Sigmoid colon (tissue), 7 donors: ENCODE data around the gene MEDAG. TPM values are rescaled to one million over a fixed set of nuclear protein-coding genes. Genes with fewer than 3 reads are reported as not detected.

ENCODE experiments used
- DNase-seq: peaks from one replicate; pipeline ENCODE4 v3.0.0-alpha.2; 2019
- H3K27ac ChIP-seq, 4 donors: fragments of 200-600 bp; sonication (generic); one replicate each; pipeline ENCODE4 v1.5.1; 2016 to 2019; ENCODE audit warnings: mild to moderate bottlenecking in 1 of 4
- H3K27me3 ChIP-seq, 3 donors: fragments of 200-600 bp; sonication (generic); one replicate each; pipeline ENCODE4 v1.5.1; 2019; ENCODE audit warnings: mild to moderate bottlenecking in 1 of 3
- H3K36me3 ChIP-seq, 4 donors: fragments of 200-600 bp; sonication (generic); one replicate each; pipeline ENCODE4 v1.5.1; 2016 to 2019
- H3K4me1 ChIP-seq, 4 donors: fragments of 200-600 bp; sonication (generic); one replicate each; pipeline ENCODE4 v1.5.1; 2017 to 2019
- H3K4me3 ChIP-seq, 4 donors: fragments of 200-600 bp; sonication (generic); one replicate each; pipeline ENCODE4 v1.5.1; 2017 to 2019; ENCODE audit warnings: mild to moderate bottlenecking in 2 of 4, moderate library complexity in 1 of 4
- H3K9me3 ChIP-seq, 4 donors: fragments of 200-600 bp in 3 of 4; sonication (generic) in 3 of 4; one replicate each; pipeline versions ENCODE4 v1.5.1 to v1.6.1; 2013 to 2019
- EP300 ChIP-seq, 4 donors: sonication (generic); formaldehyde crosslinking; IDR thresholded peaks; one replicate each; pipeline ENCODE4 v1.6.1; 2017; ENCODE audit warnings: antibody characterized with exemption in 4 of 4
- POLR2A ChIP-seq, 2 donors: fragments of 450-650 bp; IDR thresholded peaks; one replicate each; pipeline ENCODE4 v1.6.1; 2016; ENCODE audit warnings: antibody characterized with exemption in 2 of 2, mild to moderate bottlenecking in 2 of 2, moderate library complexity in 2 of 2
- POLR2AphosphoS5 ChIP-seq, 4 donors: sonication (generic); formaldehyde crosslinking; IDR thresholded peaks; one replicate each; pipeline ENCODE4 v1.6.1; 2017; ENCODE audit warnings: antibody characterized with exemption in 4 of 4
- WGBS, 2 donors: extraction: QIAGEN DNeasy Blood & Tissue Kit; methylation state at CpG; one replicate each; pipeline ENCODE4 v1.1.7; 2013; 5-methylcytosine and 5-hydroxymethylcytosine counted together
- intact Hi-C: fragments of 100-400 bp; cut with DNase I; formaldehyde crosslinking; loops from one replicate; pipeline ENCODE4 v1.15.1; 2023
- polyA plus RNA-seq, 3 donors: library from polyadenylated mRNA; stranded (reverse); fragments of 200-250 nt; gene quantifications; one replicate each; pipeline ENCODE4 v1.2.3, GENCODE V29; 2013
- total RNA-seq, 4 donors: library from RNA; depleted of rRNA; stranded (reverse); fragments of >200 nt; gene quantifications; one replicate each; pipeline ENCODE4 v1.1.0, GENCODE V29; 2016
- TF ChIP-seq, protein P1 (sequence below), 4 experiments: fragments of 450-650 bp in 3 of 4; fragments of 200-600 bp in 1 of 4; IDR thresholded peaks; one replicate each; pipeline ENCODE4 v1.5.1; 2016 to 2019; ENCODE audit warnings: antibody characterized with exemption in 4 of 4, mild to moderate bottlenecking in 3 of 4, moderate library complexity in 2 of 4
- donor health status: healthy with polysubstance abuse.
- donor health status: Bipolar disorder and iron deficiency.
- donor health status: healthy.

Gene MEDAG
- total and polyA plus RNA-seq, 7 donors: 1.4 to 42.1 (median 16.3) TPM

DNA sequence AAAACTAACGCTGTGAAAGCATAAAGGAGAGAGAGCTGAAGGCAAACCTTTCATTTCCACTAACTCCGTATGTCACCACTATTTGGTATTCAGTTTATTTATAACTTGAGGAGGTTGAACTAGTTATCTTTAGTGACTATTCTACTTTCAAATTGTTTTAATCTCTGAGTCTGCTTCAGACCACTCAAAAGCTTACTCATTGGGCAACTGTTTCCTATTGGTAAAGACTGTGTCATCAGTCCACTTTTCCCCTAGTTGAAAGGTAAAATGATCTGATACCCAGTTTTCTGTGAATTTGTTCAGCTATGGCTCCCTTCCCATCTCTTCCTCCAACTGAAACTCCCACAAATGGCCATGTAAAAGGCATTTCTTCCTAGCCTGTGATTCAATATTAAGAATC, 65.5 kb downstream of the MEDAG start:
- intact Hi-C loops: no loop called here
- H3K27ac ChIP-seq: no peak overlapping the region
- H3K4me3 ChIP-seq: no peak overlapping the region
- TF ChIP-seq EP300 (IDR thresholded peaks at IDR 0.05) (no peak), POLR2A (IDR thresholded peaks at IDR 0.05) (no peak), POLR2AphosphoS5 (IDR thresholded peaks at IDR 0.05) (no peak)
- TF ChIP-seq, protein P1, sequence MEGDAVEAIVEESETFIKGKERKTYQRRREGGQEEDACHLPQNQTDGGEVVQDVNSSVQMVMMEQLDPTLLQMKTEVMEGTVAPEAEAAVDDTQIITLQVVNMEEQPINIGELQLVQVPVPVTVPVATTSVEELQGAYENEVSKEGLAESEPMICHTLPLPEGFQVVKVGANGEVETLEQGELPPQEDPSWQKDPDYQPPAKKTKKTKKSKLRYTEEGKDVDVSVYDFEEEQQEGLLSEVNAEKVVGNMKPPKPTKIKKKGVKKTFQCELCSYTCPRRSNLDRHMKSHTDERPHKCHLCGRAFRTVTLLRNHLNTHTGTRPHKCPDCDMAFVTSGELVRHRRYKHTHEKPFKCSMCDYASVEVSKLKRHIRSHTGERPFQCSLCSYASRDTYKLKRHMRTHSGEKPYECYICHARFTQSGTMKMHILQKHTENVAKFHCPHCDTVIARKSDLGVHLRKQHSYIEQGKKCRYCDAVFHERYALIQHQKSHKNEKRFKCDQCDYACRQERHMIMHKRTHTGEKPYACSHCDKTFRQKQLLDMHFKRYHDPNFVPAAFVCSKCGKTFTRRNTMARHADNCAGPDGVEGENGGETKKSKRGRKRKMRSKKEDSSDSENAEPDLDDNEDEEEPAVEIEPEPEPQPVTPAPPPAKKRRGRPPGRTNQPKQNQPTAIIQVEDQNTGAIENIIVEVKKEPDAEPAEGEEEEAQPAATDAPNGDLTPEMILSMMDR (IDR thresholded peaks at IDR 0.05): no peak
- no peak for DNase-seq
- no peaks in the 10 kb centered on the region for H3K9me3 ChIP-seq
- WGBS, 2 donors: 80 to 87% methylated on average over 2 of the region's 2 CpGs
- H3K4me1 ChIP-seq: peaks cover 0 to 18% (median 8%) of the 10 kb centered on the region in 4 donors
- no peaks in the 10 kb centered on the region for H3K27me3 ChIP-seq
- no peaks in the 10 kb centered on the region for H3K36me3 ChIP-seq

DNA sequence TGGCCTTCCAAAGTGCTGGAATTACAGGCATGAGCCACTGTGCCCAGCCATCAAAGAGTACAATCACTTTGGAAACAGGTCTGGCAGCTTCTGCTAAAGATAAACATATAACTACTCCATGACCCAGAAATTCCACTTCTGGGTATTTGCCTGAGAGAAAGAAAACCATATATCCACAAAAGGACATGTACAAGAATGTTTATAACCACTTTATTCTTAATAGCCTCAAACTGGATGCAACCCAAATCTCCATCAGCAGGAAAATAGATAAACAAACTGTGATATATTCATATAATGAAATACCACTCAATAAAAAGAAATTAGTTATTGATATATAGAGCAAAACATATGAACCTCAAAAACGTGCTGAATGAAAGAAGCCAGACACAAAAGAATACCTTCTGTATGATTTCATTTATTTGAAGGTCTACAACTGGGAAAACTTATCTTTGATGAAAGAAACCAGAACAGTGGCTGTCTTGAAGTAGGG, 66.9 kb downstream of the MEDAG start:
- intact Hi-C loops: no loop called here

DNA sequence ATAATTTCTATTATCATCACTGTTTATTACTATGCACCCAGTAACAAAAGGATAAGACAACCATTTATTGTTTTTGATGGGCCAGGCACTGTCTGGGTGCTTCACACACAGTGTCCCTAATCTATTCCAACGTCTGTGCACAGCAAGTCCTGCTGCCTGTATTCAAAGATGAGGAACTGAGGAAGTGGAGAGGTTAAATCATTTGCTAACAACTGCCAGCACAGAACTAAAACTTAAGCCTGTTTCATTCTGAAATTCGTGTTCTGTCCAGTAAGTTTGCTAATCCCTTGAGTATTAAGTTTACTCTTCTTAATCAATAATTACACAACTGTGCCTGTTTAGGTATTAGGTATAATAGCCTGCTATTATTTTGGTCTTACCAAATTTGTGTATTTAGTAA, 68.3 kb downstream of the MEDAG start:
- Histone ChIP-seq H3K4me1 (peaks cover 0 to 21% (median 10%) of the 10 kb centered on the region in 4 donors), H3K27me3 (no peaks in the 10 kb centered on the region), H3K4me3 (no peak overlapping the region), H3K36me3 (no peaks in the 10 kb centered on the region), H3K27ac (peak overlapping the region in 2 of 4 donors; percentile 15 to 66), H3K9me3 (no peaks in the 10 kb centered on the region)
- no peak for DNase-seq
- 30 to 33% methylated on average over 2 of the region's 2 CpGs for WGBS, 2 donors
- TF ChIP-seq POLR2A (IDR thresholded peaks at IDR 0.05): no peak
- no peak for TF ChIP-seq EP300 (IDR thresholded peaks at IDR 0.05)
- TF ChIP-seq, protein P1 (IDR thresholded peaks at IDR 0.05): no peak
- TF ChIP-seq POLR2AphosphoS5 (IDR thresholded peaks at IDR 0.05): no peak
- intact Hi-C loops: no loop called here

More for the DNA sequence above, 66.9 kb downstream of the MEDAG start:
- H3K27me3 ChIP-seq: no peaks in the 10 kb centered on the region
- H3K4me1 ChIP-seq: peaks cover 0 to 18% (median 10%) of the 10 kb centered on the region in 4 donors
- DNase-seq: no peak
- no peak overlapping the region for H3K4me3 ChIP-seq
- 0 to 21% methylated on average over 1 of the region's 1 CpG for WGBS, 2 donors
- no peak for TF ChIP-seq POLR2A (IDR thresholded peaks at IDR 0.05)
- peak in 1 of 4 donors; percentile 33 for TF ChIP-seq POLR2AphosphoS5 (IDR thresholded peaks at IDR 0.05)
- no peak for TF ChIP-seq EP300 (IDR thresholded peaks at IDR 0.05)
- TF ChIP-seq, protein P1 (IDR thresholded peaks at IDR 0.05): no peak
- no peaks in the 10 kb centered on the region for H3K36me3 ChIP-seq
- peak overlapping the region in 3 of 4 donors; percentile 37 to 66 (median 47) for H3K27ac ChIP-seq
- H3K9me3 ChIP-seq: no peaks in the 10 kb centered on the region

Other genes with a start within 250 kb of the MEDAG start
- 10 to 100 TPM; 11.6 to 24.8 (median 21.6) TPM for gene ALOX5AP, start 170.7 kb upstream of the MEDAG start, total RNA-seq
- 10 to 100 TPM; 13.2 to 65.0 (median 25.6) TPM for gene ALOX5AP, start 170.7 kb upstream of the MEDAG start, polyA plus RNA-seq
- not detected for gene TEX26, start 26.4 kb downstream of the MEDAG start, total RNA-seq
- not detected for gene TEX26, start 26.4 kb downstream of the MEDAG start, polyA plus RNA-seq